Hepatocyte (in vitro differentiated cells): ENCODE measurements around the gene TBX15.

Experiments
- CTCF ChIP-seq: fragments of 200-600 bp; sonication (generic); IDR thresholded peaks from 2 replicates; pipeline ENCODE4 v1.5.1; 2016; ENCODE audit warnings: antibody characterized with exemption, mild to moderate bottlenecking; ENCODE audit not compliant: poor library complexity
- EZH2 ChIP-seq: fragments of 200-600 bp; sonication (generic); IDR thresholded peaks from 2 replicates; pipeline ENCODE4 v1.6.1; 2016; ENCODE audit warnings: antibody characterized with exemption, mild to moderate bottlenecking, borderline replicate concordance
- EZH2phosphoT487 ChIP-seq: fragments of 200-600 bp; sonication (generic); IDR thresholded peaks from one replicate; pipeline ENCODE4 v1.6.1; 2018; ENCODE audit warnings: antibody characterized with exemption, mild to moderate bottlenecking, low read depth, moderate library complexity; ENCODE audit not compliant: unreplicated experiment, severe bottlenecking

GRCh38 chr1:118927427-118928187 lies 60.5 kb downstream of the TBX15 start:
- TF ChIP-seq CTCF (no peak), EZH2 (no peak), EZH2phosphoT487 (no peak)
